ENCODE measurements around the gene VRK2. TPM values are rescaled to one million over a fixed set of nuclear protein-coding genes. Genes with fewer than 3 reads are reported as not detected.

VRK2 gene
- polyA plus RNA-seq, 1 donor from 2014 or later = 0.45 TPM

GRCh38 chr2:58107803-58108710 is 61.5 kb downstream of the VRK2 start:
- Histone ChIP-seq H4K20me1 (ENCODE audit: insufficient read depth) (no peaks in the 10 kb centered on the region), H3K79me2 (replicated peaks; ENCODE audit: insufficient read depth, low read length) (no peaks in the 10 kb centered on the region), H3K36me3 (ENCODE audit: insufficient read depth, low read length) (no peaks in the 10 kb centered on the region), H3K4me3 (ENCODE audit: low read length) (no peak overlapping the region), H3F3A (ENCODE audit: insufficient read depth, low read length, poor library complexity, severe bottlenecking) (no peaks in the 10 kb centered on the region), H3K27me3 (ENCODE audit: insufficient read depth, low read depth, low read length) (no peaks in the 10 kb centered on the region), H2AFZ (ENCODE audit: low read depth, low read length) (no peak overlapping the region), H3K9ac (ENCODE audit: low read length) (no peak overlapping the region), H3K4me2 (ENCODE audit: low read length) (no peak overlapping the region), H3K9me3 (ENCODE audit: low read length) (no peaks in the 10 kb centered on the region), H3K27ac (ENCODE audit: low read length) (no peak overlapping the region), H3K9me2 (ENCODE audit: insufficient read depth, low read length) (no peaks in the 10 kb centered on the region)
- no peak for TF ChIP-seq SMC3 (conservative IDR thresholded peaks at IDR 0.05; ENCODE audit: poor library complexity)
- no peak for TF ChIP-seq TAF1 (IDR thresholded peaks at IDR 0.05; ENCODE audit: low read depth)
- no peak for TF ChIP-seq EZH2 (IDR thresholded peaks at IDR 0.05; ENCODE audit: borderline replicate concordance, insufficient read depth, low read length, poor library complexity, severe bottlenecking)
- no peak for TF ChIP-seq MXI1 (conservative IDR thresholded peaks at IDR 0.05; ENCODE audit: poor library complexity, severe bottlenecking)
- TF ChIP-seq CTCF (IDR thresholded peaks at IDR 0.05; ENCODE audit: poor library complexity, severe bottlenecking) = no peak
- TF ChIP-seq, protein P1, sequence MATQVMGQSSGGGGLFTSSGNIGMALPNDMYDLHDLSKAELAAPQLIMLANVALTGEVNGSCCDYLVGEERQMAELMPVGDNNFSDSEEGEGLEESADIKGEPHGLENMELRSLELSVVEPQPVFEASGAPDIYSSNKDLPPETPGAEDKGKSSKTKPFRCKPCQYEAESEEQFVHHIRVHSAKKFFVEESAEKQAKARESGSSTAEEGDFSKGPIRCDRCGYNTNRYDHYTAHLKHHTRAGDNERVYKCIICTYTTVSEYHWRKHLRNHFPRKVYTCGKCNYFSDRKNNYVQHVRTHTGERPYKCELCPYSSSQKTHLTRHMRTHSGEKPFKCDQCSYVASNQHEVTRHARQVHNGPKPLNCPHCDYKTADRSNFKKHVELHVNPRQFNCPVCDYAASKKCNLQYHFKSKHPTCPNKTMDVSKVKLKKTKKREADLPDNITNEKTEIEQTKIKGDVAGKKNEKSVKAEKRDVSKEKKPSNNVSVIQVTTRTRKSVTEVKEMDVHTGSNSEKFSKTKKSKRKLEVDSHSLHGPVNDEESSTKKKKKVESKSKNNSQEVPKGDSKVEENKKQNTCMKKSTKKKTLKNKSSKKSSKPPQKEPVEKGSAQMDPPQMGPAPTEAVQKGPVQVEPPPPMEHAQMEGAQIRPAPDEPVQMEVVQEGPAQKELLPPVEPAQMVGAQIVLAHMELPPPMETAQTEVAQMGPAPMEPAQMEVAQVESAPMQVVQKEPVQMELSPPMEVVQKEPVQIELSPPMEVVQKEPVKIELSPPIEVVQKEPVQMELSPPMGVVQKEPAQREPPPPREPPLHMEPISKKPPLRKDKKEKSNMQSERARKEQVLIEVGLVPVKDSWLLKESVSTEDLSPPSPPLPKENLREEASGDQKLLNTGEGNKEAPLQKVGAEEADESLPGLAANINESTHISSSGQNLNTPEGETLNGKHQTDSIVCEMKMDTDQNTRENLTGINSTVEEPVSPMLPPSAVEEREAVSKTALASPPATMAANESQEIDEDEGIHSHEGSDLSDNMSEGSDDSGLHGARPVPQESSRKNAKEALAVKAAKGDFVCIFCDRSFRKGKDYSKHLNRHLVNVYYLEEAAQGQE (IDR thresholded peaks at IDR 0.05; ENCODE audit: borderline replicate concordance) = no peak
- TF ChIP-seq POLR2AphosphoS5 (IDR thresholded peaks at IDR 0.05) = no peak
- TF ChIP-seq EP300 (conservative IDR thresholded peaks at IDR 0.05; ENCODE audit: poor library complexity, severe bottlenecking) = no peak
- TF ChIP-seq RAD21 (conservative IDR thresholded peaks at IDR 0.05) = no peak

DNA sequence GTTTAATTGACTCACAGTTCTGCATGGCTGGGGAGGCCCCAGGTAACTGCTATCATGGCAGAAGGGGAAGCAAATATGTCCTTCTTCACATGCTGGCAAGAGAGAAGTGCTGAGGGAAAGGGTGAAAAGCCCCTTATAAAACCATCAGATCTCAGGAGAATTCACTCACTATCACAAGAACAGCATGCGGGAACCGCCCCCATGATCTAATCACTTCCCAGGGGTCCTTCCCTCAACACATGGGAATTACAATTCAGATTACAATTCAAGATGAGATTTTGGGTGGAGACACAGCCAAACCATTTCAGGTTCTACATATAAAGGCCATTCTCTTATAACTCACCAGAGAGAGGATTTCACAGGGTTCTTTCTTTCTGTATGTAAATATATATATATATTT is 62.9 kb downstream of the VRK2 start:
- H3K9me2 ChIP-seq (ENCODE audit: insufficient read depth, low read length) = no peaks in the 10 kb centered on the region
- TF ChIP-seq SMC3 (conservative IDR thresholded peaks at IDR 0.05; ENCODE audit: poor library complexity) = no peak
- TF ChIP-seq CTCF (IDR thresholded peaks at IDR 0.05; ENCODE audit: poor library complexity, severe bottlenecking) = no peak
- no peak for TF ChIP-seq POLR2AphosphoS5 (IDR thresholded peaks at IDR 0.05)
- no peak for TF ChIP-seq EZH2 (IDR thresholded peaks at IDR 0.05; ENCODE audit: borderline replicate concordance, insufficient read depth, low read length, poor library complexity, severe bottlenecking)
- TF ChIP-seq MXI1 (conservative IDR thresholded peaks at IDR 0.05; ENCODE audit: poor library complexity, severe bottlenecking) = no peak
- no peak for TF ChIP-seq RAD21 (conservative IDR thresholded peaks at IDR 0.05)
- H3K9me3 ChIP-seq (ENCODE audit: low read length) = no peaks in the 10 kb centered on the region
- H3K79me2 ChIP-seq (replicated peaks; ENCODE audit: insufficient read depth, low read length) = no peaks in the 10 kb centered on the region
- no peaks in the 10 kb centered on the region for H3F3A ChIP-seq (ENCODE audit: insufficient read depth, low read length, poor library complexity, severe bottlenecking)
- no peak overlapping the region for H3K4me3 ChIP-seq (ENCODE audit: low read length)
- H3K27me3 ChIP-seq (ENCODE audit: insufficient read depth, low read depth, low read length) = no peaks in the 10 kb centered on the region
- no peaks in the 10 kb centered on the region for H3K36me3 ChIP-seq (ENCODE audit: insufficient read depth, low read length)
- no peak overlapping the region for H2AFZ ChIP-seq (ENCODE audit: low read depth, low read length)
- H3K27ac ChIP-seq (ENCODE audit: low read length) = no peak overlapping the region
- H3K9ac ChIP-seq (ENCODE audit: low read length) = no peak overlapping the region
- no peak overlapping the region for H3K4me2 ChIP-seq (ENCODE audit: low read length)
- H4K20me1 ChIP-seq (ENCODE audit: insufficient read depth) = no peaks in the 10 kb centered on the region
